HG03159 (cell line): ENCODE data around the gene MIPEP.

Experiments
- ATAC-seq: cut with Tn5 transposase; IDR thresholded peaks from one replicate; pipeline ENCODE4 v1.9.1; 2021; ENCODE audit warnings: mild to moderate bottlenecking, moderate library complexity; ENCODE audit not compliant: unreplicated experiment

MIPEP gene

DNA sequence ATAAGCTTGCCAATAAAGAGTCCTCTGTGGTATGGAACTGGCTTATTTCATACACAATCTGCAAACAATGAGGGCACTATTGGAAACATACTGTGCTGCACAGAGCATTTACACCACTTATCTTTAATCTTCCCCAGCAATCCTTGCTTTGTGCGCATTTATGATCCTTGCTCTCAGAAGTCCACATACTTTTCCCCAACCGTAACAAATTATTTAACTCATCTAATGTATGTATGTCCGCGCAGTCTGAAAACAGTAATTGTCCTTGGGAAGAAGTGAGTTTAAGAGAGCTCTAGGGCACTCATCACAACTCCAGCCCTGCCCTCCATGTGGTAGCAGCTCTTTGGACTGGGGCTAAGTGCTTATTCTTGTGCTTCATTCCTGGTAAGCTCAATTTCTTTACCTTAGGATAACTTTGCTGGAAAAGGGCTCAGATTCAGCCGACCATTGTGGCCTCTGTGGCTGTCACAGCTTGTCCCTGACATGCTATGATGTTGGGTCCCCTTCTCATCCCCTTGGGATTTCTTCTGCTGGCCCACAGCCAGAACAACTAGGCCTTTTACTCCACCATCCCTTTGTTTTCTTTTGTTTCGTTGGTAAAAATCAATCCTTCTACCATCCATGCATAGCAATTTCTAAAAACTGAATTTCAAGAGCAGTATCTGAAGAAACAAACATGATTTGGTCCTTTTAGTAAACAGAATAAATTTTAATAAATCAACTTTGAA lies 166.3 kb downstream of the MIPEP start:
- no peak for ATAC-seq

DNA sequence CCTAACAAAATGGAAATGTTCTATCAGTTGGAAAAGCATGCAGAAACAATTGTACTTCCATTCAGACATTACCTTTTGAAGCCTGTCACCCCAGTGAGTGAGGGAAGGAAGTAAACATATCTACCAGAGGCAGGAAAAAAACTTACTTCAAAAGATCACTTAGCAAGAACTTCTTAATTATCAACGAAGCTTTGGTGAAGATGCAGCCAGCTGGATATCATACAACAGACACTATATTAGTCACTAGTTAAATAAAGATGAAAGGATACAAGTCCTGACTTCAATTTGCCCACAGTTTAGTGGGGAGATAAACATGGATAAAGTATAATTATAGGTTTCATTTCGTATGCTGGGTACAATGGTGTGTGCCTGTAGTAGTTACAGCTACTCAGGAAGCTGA lies 170.2 kb downstream of the MIPEP start:
- no peak for ATAC-seq

DNA sequence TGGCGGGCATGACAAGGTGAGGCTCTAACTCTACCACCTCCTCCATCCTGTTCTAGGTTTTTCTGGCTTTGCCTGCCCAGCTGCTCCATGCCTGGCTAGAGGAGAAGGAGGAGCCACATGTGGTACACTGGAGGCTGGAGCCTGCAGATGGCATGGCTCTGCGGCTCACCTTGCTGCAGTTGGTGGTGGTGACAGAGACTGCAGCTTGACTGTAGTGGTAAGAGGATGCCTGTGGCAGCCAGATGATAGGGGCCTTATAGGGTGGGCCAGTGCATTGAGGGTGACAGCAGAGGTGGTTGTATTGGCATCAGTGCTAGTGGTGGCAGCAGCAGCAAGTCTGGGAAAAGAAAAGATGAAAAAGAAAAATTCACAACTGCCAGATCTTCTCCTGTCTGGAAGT lies 172.8 kb downstream of the MIPEP start:
- ATAC-seq: no peak

DNA sequence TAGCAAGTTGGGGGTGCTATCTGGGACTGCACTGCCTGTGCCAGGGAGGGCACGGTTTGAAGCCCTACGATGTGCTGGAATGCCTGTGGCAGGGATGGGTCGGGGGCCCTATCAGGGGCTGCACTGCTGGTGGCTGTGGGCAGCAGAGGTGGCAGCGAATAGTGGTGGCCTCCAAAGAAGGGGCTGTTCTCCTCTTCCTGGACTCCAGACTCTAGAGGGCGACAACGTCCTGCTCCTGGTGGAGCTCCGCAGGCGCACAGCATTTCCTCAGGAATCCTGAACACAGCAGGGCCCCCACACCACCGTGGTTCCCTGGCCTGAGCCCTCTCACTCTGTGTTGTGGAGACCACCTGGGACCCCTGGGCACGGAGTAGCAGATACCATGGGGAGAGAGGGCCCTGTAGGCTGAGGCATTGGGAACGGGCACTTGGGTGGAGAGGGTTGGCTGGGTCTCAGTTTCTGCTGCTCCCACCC lies 173.4 kb downstream of the MIPEP start:
- ATAC-seq: no peak

DNA sequence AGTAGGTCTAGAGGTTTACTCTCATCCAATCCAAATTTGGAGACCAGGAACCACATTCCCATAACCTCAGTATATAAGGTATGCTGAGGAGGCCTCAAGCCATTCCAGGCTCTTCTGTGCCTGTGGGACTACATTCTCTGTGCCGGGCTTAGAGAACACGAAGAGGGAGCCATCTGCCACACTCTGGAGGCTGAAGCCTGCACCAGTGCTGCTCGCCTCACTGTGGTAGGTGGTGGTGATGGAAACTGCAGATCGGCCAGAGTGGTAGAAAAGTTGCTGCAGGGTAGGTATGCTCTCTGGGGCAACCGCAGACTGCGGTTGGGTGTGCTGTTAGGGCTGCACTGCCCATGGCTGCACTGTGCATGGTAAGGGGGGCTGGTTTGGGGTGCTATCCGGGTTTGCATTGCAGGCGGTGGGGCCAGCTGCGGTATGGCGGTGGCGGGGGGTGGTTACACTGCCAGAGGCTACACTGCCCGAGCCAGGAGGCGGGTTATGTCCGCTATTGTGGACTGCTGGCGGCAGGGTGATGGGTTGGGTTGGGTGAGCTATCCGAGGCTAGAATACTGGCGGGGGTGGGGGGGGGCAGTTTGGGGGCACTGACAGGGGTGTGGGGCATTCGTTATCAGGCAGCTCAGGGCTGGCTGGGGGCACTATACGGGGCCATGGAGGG lies 174.0 kb downstream of the MIPEP start:
- ATAC-seq: no peak

DNA sequence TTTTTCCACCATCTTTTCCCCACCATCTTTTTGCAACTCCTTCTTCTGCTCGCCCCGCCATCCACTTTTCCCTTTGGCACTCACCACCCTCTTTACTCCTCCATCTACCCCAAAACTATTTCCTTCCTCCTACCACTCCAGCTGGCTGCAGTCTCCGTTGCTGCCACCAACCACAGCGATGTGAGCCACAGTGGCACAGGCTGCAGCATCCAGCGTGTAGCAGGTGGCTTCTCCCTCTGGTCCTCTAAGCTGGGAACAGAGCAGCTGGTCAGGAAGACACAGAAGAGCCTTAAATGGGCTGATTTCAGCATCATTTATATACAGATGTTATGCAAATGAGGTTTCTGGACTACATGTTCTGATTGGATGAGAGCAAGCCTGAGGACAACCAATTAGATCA lies 174.5 kb downstream of the MIPEP start:
- ATAC-seq: no peak

DNA sequence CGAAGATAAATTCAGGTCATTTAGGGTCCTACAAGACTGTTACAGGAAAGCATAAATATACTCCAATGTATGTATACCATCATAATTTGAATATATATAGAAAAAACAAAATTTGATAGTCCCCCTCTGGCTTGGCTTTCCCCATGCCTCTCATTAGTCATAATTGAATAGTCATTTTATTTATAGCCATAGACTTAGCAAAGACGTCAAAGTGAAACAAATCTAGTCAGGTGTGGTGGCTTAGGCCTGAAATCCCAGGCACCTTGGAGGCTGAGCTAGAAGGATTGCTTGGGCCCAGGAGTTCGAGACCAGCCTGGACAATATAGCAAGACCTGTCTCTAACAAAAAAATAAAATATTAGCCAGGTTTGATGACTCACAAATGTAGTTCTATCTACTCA lies 177.8 kb downstream of the MIPEP start:
- no peak for ATAC-seq

DNA sequence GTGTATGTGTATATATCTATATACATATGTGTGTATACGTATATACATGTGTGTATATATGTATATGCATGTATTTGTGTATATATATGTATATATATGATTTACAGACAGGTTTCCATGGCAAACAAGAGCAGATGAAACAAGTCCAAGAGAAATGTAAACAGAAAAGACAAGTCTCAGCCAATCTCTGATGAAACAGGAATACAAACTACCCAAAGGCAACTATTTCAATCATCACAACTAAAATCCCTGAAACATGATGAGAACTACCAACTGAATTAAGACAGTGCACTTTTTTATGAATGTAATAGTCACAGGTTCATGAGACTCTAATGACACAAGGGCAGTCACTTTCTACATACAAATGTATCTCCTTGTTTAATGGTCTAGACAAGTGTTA lies 178.8 kb downstream of the MIPEP start:
- ATAC-seq: no peak

DNA sequence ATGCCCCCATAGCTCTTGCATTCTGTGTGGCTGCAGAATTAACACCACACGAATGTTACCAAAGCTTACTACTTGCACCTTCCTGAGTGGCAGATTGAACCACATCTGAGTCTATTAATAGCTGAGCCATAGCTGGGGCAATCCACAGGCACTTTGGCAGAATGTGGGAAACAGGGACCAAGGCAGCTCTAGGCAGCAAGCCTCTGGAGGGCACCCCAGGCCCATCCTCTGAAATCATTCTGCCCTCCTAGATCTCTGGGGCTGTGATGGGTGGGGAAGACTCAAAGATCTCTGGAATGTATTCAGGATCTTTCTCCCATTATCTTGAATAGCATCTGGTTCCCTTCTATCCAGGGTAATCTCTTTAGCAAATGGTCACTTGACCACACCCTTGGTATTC lies 179.7 kb downstream of the MIPEP start:
- ATAC-seq: no peak

DNA sequence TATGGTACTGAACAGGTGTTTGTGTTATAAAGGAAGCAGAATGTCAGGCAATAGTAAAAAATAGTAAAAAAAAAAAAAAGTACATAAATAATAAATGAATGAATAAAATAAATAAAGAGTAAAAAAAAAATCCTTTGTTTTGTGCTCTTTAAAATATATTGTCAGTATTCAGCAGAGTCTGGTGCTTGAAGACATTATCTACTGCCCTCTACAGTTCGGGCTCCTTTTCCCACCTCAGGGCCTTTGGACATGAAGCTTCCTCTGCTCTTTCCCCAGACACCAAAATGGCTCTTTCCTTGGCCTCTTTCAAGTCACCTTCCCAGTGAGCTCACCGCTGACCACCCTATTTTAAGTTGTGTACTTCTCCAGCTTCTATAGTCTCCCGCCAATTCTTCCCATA lies 181.5 kb downstream of the MIPEP start:
- ATAC-seq: no peak

DNA sequence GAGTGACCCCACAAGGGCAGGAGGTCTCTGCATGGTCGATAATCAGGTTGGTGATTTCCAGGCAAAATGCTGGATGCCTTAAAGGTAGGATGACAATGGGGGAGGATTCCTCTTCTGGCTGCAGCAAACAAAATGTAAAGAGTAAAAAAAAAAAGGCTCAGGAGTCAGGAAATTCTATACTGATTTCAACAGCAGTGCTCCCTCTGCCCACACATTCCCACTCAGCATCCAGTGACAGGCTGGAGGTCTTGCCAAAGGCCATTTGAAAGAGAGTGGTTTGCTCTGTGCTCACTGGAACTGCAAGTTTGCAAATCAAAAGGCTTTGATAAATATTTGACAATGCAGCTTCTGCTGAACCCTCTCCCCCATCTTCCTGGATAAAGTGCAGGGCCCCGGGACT lies 183.6 kb downstream of the MIPEP start:
- ATAC-seq: no peak

DNA sequence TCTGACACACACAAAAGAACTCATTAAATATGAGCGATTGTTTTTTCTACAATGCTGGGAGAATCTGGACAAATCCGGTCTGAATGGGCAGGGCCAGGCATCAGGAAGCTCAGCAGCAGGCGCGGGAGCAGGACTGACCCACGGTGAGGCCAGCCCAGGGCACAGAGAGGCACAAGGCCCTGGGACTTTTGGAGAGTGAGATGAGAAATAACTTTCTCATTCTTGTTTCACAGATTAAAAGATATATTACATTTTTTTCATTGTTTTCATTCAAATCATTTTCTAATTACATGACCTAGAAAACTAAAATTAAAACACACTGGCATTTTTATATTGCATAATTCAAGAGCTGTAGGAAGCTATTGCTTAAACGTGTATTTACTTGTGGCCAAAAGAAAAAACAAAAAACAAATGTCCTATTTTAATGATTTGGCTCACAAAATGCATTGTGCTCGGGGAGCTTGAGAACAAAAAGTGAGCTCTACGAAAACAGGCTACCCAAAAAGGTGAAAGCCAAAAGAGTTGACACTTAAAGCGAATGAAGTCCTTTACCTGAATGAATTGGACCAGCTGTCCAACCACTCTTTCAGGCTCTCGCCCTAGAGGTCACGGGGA lies 185.8 kb downstream of the MIPEP start:
- ATAC-seq: no peak

DNA sequence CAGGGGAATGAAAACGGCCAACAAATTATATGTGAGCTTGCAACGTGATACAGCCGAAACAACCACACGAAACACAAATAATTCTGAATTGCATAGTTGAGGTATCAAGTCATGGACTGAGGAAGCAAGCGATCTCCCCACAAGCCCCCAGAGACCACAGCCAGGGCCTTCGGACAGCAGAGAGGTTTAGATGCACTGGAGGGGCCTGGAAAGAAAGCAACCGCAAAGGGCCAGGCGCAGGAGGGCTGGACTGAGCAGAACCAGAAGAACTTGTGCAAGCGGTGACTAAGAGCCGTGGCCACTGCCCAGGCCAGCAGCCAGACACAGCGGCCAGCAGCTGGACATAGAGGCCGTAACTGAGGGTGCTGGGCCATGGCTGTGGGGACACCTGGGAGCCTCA lies 187.6 kb downstream of the MIPEP start:
- no peak for ATAC-seq

DNA sequence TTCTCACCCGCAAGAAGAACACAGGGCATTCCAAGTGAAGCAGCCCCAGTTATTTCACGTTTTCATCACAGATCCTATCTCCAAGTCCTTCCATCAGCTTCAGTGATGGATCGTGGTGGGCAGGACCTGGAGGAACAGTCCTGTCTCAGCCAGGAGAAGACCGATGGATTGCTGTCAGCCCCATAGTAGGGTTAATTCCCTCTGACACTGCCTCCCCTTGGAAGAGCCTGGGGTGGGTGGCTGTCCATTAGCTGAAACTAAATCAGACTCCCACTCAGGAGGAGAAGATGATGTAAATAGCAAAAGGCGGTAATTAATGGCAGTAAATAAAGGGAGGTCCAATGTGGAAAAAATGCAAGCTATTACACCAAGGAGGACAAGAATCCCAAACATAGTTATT lies 188.0 kb downstream of the MIPEP start:
- ATAC-seq: no peak

DNA sequence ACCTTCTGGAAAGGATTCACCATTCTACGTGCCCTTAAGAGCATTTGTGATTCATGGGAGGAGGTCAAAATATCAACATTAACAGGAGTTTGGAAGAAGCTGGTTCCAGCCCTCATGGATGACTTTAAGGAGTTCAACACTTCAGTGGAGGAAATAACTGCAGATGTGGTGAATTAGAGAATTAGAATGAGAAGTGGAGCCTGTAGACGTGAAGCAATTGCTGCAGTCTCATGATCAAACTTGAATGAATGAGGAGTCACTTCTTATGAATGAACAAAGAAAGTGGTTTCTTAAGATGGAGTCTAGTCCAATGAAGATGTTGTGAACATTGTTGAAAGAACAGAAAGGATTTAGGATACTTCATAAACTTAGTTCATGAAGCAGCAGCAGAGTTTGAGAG lies 189.9 kb downstream of the MIPEP start:
- ATAC-seq: no peak

DNA sequence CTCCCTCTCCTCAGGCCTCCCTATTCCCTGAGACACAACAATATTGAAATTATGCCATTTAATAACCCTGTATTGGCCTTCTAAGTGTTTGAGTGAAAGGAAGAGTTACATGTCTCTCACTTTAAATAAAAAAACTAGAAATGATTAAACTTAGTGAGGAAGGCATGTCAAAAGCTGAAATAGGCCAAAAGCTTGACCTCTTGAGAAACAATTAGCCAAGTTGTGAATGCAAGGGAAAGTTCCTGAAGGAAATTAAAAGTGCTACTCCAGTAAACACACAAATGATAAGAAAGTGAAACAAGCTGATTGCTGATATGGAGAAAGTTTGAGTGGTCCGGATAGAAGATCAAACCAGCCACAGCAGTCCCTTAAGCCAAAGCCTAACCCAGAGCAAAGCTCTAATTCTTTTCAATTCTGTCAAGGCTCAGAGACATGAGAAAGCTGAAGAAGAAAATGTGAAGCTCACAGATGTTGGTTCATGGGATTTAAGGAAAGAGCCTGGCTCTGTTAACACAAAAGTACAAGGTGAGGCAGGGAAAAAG lies 191.4 kb downstream of the MIPEP start:
- ATAC-seq: no peak

DNA sequence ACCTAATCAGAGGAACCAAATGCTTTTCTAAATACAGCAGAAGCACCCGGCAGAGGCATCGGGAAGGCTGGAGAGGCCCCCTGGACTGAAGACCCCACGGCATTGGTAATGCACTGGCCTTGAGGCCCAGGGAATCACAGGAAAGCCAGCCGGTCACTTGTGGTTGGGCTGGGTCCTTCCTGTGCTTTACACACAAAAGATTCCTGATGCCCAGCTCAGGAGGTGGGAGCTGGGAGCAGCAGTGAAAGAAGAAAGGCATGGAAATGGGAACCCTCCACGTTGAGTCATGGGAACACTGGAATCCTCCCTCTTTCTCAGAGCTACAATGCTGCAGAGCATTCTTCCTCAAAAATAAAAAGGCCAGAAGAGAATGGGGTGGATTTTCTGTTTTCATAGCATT lies 192.6 kb downstream of the MIPEP start:
- ATAC-seq: no peak

DNA sequence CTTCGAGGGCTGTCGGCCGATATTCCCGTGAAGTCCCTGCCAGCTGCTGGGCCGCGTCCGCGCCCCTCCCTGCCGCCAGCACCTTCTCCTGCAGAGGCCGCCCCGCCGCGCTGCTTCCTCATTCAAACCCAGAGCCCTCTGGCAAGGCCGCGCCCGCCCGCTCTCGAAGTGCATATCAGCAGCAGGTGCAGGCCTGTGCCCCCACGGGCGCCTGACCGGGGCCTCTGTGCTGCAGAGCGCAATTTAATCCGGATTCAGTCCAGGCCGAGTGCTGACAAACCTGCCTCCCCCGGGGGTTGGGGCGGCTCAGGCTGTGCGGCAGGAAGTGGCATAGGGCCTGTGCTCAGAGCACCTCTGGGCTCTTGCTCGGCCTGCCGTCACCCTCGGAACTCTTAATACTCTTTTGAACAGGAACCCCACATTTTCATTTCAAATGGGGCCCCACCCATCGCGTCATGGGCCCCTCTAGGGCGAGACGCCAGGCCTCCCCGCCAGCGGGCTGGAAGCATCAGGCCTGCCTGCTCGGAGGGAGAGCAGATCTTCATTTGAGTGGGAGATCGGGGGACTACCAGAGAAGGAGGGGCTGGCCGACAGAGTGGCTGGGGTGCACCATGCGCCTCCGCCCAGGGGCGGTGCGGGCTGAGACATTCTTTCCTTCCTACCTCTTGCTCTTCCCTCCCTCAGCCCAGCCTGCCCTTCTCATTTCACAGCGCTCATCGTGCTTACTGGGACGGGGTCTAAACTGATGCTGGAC lies 193.3 kb downstream of the MIPEP start:
- peak; percentile 87 for ATAC-seq

DNA sequence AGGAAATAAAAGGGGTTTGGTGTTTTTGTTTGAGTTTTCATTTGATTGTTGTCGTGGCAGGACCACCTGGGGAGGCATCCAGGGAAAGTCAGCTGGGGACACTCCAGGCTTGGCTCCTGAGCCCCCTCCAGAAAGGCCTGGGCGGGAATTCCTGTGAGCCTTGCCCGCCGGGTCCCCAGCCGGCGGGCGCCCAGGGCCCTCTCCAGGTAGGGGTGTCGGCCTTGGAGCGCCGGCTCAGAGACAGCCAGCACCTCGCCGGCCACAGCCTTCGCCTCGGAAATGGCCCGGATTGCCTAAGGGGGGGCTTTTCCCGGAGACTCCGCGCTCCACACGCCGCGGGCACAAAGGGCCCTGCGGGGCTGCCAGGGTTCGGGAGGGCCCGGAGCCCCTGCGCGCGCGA lies 194.0 kb downstream of the MIPEP start:
- ATAC-seq: no peak

DNA sequence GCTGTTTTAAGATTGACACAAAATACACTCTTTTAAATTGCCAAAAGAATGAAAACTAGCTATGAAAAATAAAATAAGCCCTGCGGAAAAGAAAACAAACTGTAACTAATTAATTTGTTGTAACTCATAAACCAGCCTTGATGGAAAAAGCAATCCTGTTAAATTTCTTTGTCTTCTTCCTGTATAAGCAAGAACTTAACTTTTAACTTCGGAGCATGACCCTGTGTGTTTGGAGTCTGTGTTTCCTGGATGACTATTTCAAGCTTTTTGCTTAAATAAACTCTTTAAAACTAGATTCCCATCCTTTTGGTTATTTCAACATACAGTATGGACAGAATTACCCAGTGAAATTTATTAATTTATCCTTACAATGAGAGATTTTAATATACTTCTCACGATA lies 196.4 kb downstream of the MIPEP start:
- ATAC-seq: no peak

DNA sequence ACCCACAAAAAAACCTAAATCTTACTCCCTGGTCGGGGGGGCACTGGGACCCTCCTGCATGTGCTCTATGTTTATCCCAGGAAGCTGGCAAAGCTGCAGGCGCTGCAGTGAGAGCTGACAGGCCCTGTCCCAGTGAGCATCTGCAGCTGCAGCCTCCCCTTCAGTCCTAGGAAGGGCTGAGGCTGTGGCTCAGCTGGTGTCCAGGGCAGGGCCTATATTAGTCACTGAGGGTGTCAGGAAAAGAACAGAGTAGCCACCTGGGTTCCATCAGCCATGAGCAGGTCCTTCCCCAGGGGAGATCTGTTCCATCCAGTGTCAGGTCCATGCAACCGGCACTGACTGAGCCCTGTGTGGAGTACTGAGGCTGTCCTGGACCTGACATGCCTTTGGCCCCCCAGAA lies 198.5 kb downstream of the MIPEP start:
- no peak for ATAC-seq
